ENCODE results near the gene CROCC.
A peak's percentile ranks its signal among the peaks of the same experiment; 100 is the strongest.

CROCC gene

GRCh38 chr1:16979475-16980327 lies 58.0 kb downstream of the CROCC start:
- Histone ChIP-seq H3K9ac (ENCODE audit: low read length in 2 of 2) (no peak overlapping the region), H3K4me1 (ENCODE audit: control insufficient read depth, insufficient read depth, low read length) (peaks cover 11% of the 10 kb centered on the region), H3K27me3 (ENCODE audit: control insufficient read depth in 1 of 2, insufficient read depth in 2 of 2, low read length in 2 of 2) (peaks cover 11 to 18% of the 10 kb centered on the region in 2 donors), H3K36me3 (ENCODE audit: control insufficient read depth in 2 of 2, insufficient read depth in 2 of 2, low read length in 2 of 2) (no peaks in the 10 kb centered on the region), H3K4me3 (ENCODE audit: low read length in 2 of 2) (peak overlapping the region; percentile 4 to 61), H3K9me3 (ENCODE audit: control insufficient read depth in 2 of 2, low read length in 2 of 2) (no peaks in the 10 kb centered on the region), H3K27ac (ENCODE audit: low read length) (peak overlapping the region; percentile 18)

GRCh38 chr1:16980473-16981268 lies 58.9 kb downstream of the CROCC start, which contains the start of gene MFAP2:
Gene MFAP2 (minus strand): TSS chr1:16980620. CDS start chr1:16978273, 2,347 bp downstream.
- H3K9me3 ChIP-seq (ENCODE audit: control insufficient read depth in 2 of 2, low read length in 2 of 2), result no peaks in the 10 kb centered on the region
- H3K27ac ChIP-seq (ENCODE audit: low read length), result peak within 1 kb of the TSS; percentile 18
- H3K4me3 ChIP-seq (ENCODE audit: low read length in 2 of 2), result peak within 1 kb of the TSS; percentile 4 to 61
- no peaks in the 10 kb centered on the region for H3K36me3 ChIP-seq (ENCODE audit: control insufficient read depth in 2 of 2, insufficient read depth in 2 of 2, low read length in 2 of 2)
- no peak within 1 kb of the TSS for H3K9ac ChIP-seq (ENCODE audit: low read length in 2 of 2)
- H3K27me3 ChIP-seq (ENCODE audit: control insufficient read depth in 1 of 2, insufficient read depth in 2 of 2, low read length in 2 of 2), result peaks cover 11 to 18% of the 10 kb centered on the region in 2 donors
- peaks cover 9% of the 10 kb centered on the region for H3K4me1 ChIP-seq (ENCODE audit: control insufficient read depth, insufficient read depth, low read length)

- H3K4me3 ChIP-seq (ENCODE audit: low read length in 2 of 2), result no peak overlapping the region
- H3K36me3 ChIP-seq (ENCODE audit: control insufficient read depth in 2 of 2, insufficient read depth in 2 of 2, low read length in 2 of 2), result peaks cover 0 to 4% of the 10 kb centered on the region in 2 donors
- H3K4me1 ChIP-seq (ENCODE audit: control insufficient read depth, insufficient read depth, low read length), result peaks cover 9% of the 10 kb centered on the region
- no peaks in the 10 kb centered on the region for H3K9me3 ChIP-seq (ENCODE audit: control insufficient read depth in 2 of 2, low read length in 2 of 2)
- peaks cover 11 to 18% of the 10 kb centered on the region in 2 donors for H3K27me3 ChIP-seq (ENCODE audit: control insufficient read depth in 1 of 2, insufficient read depth in 2 of 2, low read length in 2 of 2)
- H3K27ac ChIP-seq (ENCODE audit: low read length), result no peak overlapping the region
- no peak overlapping the region for H3K9ac ChIP-seq (ENCODE audit: low read length in 2 of 2)
These were observed 59.6 kb downstream of the CROCC start for GRCh38 chr1:16981269-16981849.

- Histone ChIP-seq H3K36me3 (ENCODE audit: control insufficient read depth in 2 of 2, insufficient read depth in 2 of 2, low read length in 2 of 2) (peaks cover 0 to 11% of the 10 kb centered on the region in 2 donors), H3K27ac (ENCODE audit: low read length) (no peak overlapping the region), H3K4me1 (ENCODE audit: control insufficient read depth, insufficient read depth, low read length) (peaks cover 9% of the 10 kb centered on the region), H3K4me3 (ENCODE audit: low read length in 2 of 2) (no peak overlapping the region), H3K9ac (ENCODE audit: low read length in 2 of 2) (no peak overlapping the region), H3K9me3 (ENCODE audit: control insufficient read depth in 2 of 2, low read length in 2 of 2) (no peaks in the 10 kb centered on the region), H3K27me3 (ENCODE audit: control insufficient read depth in 1 of 2, insufficient read depth in 2 of 2, low read length in 2 of 2) (peaks cover 11 to 18% of the 10 kb centered on the region in 2 donors)
These were observed 61.2 kb downstream of the CROCC start for GRCh38 chr1:16982902-16983301.

GRCh38 chr1:16983649-16984048 lies 61.9 kb downstream of the CROCC start:
- Histone ChIP-seq H3K27me3 (ENCODE audit: control insufficient read depth in 1 of 2, insufficient read depth in 2 of 2, low read length in 2 of 2) (peaks cover 11 to 18% of the 10 kb centered on the region in 2 donors), H3K4me1 (ENCODE audit: control insufficient read depth, insufficient read depth, low read length) (peaks cover 5% of the 10 kb centered on the region), H3K9me3 (ENCODE audit: control insufficient read depth in 2 of 2, low read length in 2 of 2) (no peaks in the 10 kb centered on the region), H3K36me3 (ENCODE audit: control insufficient read depth in 2 of 2, insufficient read depth in 2 of 2, low read length in 2 of 2) (peaks cover 0 to 16% of the 10 kb centered on the region in 2 donors), H3K27ac (ENCODE audit: low read length) (no peak overlapping the region), H3K4me3 (ENCODE audit: low read length in 2 of 2) (no peak overlapping the region), H3K9ac (ENCODE audit: low read length in 2 of 2) (no peak overlapping the region)

GRCh38 chr1:16984717-16985116 lies 63.0 kb downstream of the CROCC start:
- Histone ChIP-seq H3K4me1 (ENCODE audit: control insufficient read depth, insufficient read depth, low read length) (no peaks in the 10 kb centered on the region), H3K9me3 (ENCODE audit: control insufficient read depth in 2 of 2, low read length in 2 of 2) (no peaks in the 10 kb centered on the region), H3K36me3 (ENCODE audit: control insufficient read depth in 2 of 2, insufficient read depth in 2 of 2, low read length in 2 of 2) (peaks cover 0 to 19% of the 10 kb centered on the region in 2 donors), H3K27me3 (ENCODE audit: control insufficient read depth in 1 of 2, insufficient read depth in 2 of 2, low read length in 2 of 2) (peaks cover 9 to 13% of the 10 kb centered on the region in 2 donors), H3K27ac (ENCODE audit: low read length) (no peak overlapping the region), H3K9ac (ENCODE audit: low read length in 2 of 2) (no peak overlapping the region), H3K4me3 (ENCODE audit: low read length in 2 of 2) (no peak overlapping the region)

GRCh38 chr1:16986113-16986512 lies 64.4 kb downstream of the CROCC start:
- H3K9me3 ChIP-seq (ENCODE audit: control insufficient read depth in 2 of 2, low read length in 2 of 2), result no peaks in the 10 kb centered on the region

GRCh38 chr1:16986560-16986959 lies 64.8 kb downstream of the CROCC start:
- H3K27ac ChIP-seq (ENCODE audit: low read length), result no peak overlapping the region
- no peak overlapping the region for H3K9ac ChIP-seq (ENCODE audit: low read length in 2 of 2)
- no peak overlapping the region for H3K4me3 ChIP-seq (ENCODE audit: low read length in 2 of 2)
- no peaks in the 10 kb centered on the region for H3K27me3 ChIP-seq (ENCODE audit: control insufficient read depth in 1 of 2, insufficient read depth in 2 of 2, low read length in 2 of 2)
- H3K9me3 ChIP-seq (ENCODE audit: control insufficient read depth in 2 of 2, low read length in 2 of 2), result no peaks in the 10 kb centered on the region
- peaks cover under 1 to 24% of the 10 kb centered on the region in 2 donors for H3K36me3 ChIP-seq (ENCODE audit: control insufficient read depth in 2 of 2, insufficient read depth in 2 of 2, low read length in 2 of 2)
- H3K4me1 ChIP-seq (ENCODE audit: control insufficient read depth, insufficient read depth, low read length), result no peaks in the 10 kb centered on the region

More at GRCh38 chr1:16986113-16986512, 64.4 kb downstream of the CROCC start:
- Histone ChIP-seq H3K27ac (ENCODE audit: low read length) (no peak overlapping the region), H3K4me3 (ENCODE audit: low read length in 2 of 2) (no peak overlapping the region), H3K4me1 (ENCODE audit: control insufficient read depth, insufficient read depth, low read length) (no peaks in the 10 kb centered on the region), H3K36me3 (ENCODE audit: control insufficient read depth in 2 of 2, insufficient read depth in 2 of 2, low read length in 2 of 2) (peaks cover 0 to 24% of the 10 kb centered on the region in 2 donors), H3K27me3 (ENCODE audit: control insufficient read depth in 1 of 2, insufficient read depth in 2 of 2, low read length in 2 of 2) (peaks cover under 1 to 4% of the 10 kb centered on the region in 2 donors), H3K9ac (ENCODE audit: low read length in 2 of 2) (no peak overlapping the region)

- Histone ChIP-seq H3K9ac (ENCODE audit: low read length in 2 of 2) (no peak overlapping the region), H3K27me3 (ENCODE audit: control insufficient read depth in 1 of 2, insufficient read depth in 2 of 2, low read length in 2 of 2) (no peaks in the 10 kb centered on the region), H3K27ac (ENCODE audit: low read length) (no peak overlapping the region), H3K36me3 (ENCODE audit: control insufficient read depth in 2 of 2, insufficient read depth in 2 of 2, low read length in 2 of 2) (peaks cover 5 to 26% of the 10 kb centered on the region in 2 donors), H3K9me3 (ENCODE audit: control insufficient read depth in 2 of 2, low read length in 2 of 2) (no peaks in the 10 kb centered on the region), H3K4me3 (ENCODE audit: low read length in 2 of 2) (no peak overlapping the region), H3K4me1 (ENCODE audit: control insufficient read depth, insufficient read depth, low read length) (no peaks in the 10 kb centered on the region)
These were observed 65.2 kb downstream of the CROCC start for GRCh38 chr1:16986962-16987361.

- Histone ChIP-seq H3K9ac (ENCODE audit: low read length in 2 of 2) (no peak overlapping the region), H3K27ac (ENCODE audit: low read length) (no peak overlapping the region), H3K27me3 (ENCODE audit: control insufficient read depth in 1 of 2, insufficient read depth in 2 of 2, low read length in 2 of 2) (no peaks in the 10 kb centered on the region), H3K4me3 (ENCODE audit: low read length in 2 of 2) (no peak overlapping the region), H3K4me1 (ENCODE audit: control insufficient read depth, insufficient read depth, low read length) (no peaks in the 10 kb centered on the region), H3K36me3 (ENCODE audit: control insufficient read depth in 2 of 2, insufficient read depth in 2 of 2, low read length in 2 of 2) (peaks cover 5 to 26% of the 10 kb centered on the region in 2 donors), H3K9me3 (ENCODE audit: control insufficient read depth in 2 of 2, low read length in 2 of 2) (no peaks in the 10 kb centered on the region)
These were observed 66.5 kb downstream of the CROCC start for GRCh38 chr1:16988210-16988609.
